GM21515 (cell line): ENCODE measurements around the gene PEMT.

Source experiments
- ATAC-seq: cut with Tn5 transposase; IDR thresholded peaks from one replicate; pipeline ENCODE4 v1.9.1; 2021; ENCODE audit not compliant: unreplicated experiment

Gene PEMT

DNA sequence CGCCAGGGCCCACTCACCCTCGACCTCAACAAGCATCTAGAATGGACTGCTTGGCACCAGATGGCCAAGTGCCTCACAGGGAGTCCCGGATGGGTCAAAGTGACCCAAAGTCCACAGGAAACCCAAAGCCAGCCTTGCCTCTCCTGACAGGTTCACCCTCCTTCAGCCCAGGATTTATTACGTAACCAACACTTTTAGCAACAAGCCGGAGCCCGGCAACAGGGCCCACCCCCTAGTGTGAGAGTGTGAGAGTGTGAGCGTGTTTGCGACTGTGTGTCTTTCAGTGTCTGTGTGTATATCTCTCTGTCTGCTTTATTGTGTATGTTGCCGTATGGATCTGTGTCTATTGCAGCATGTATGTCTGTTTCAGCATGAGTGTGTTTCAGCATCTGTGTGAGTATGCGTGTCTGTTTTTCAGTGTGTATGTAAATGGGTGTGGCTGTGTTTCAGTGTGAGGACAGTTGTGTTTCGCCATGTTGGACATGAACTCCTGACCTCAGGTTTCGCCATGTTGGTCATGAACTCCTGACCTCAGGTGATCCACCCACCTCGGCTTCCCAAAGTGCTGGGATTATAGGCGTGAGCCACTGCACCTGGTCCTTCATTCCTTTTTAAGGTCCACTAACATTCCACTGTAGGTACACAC is 13.7 kb upstream of the PEMT start:
- no peak for ATAC-seq

DNA sequence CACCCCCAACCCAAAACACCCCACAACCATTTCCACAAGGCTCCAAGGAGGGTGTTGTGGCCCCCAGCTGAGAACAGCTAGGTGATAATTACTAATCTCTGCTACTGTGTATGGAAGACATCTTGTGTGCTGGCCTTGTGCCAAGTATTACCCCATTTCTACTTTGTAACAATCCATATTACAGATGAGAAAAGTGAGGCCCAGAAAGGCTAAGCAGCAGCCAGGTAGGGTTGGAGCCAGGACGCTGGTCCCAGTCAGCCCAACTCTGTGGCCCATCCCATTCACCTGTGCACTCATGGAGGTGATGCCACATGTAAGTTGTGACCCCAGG is 12.4 kb upstream of the PEMT start:
- ATAC-seq: no peak

DNA sequence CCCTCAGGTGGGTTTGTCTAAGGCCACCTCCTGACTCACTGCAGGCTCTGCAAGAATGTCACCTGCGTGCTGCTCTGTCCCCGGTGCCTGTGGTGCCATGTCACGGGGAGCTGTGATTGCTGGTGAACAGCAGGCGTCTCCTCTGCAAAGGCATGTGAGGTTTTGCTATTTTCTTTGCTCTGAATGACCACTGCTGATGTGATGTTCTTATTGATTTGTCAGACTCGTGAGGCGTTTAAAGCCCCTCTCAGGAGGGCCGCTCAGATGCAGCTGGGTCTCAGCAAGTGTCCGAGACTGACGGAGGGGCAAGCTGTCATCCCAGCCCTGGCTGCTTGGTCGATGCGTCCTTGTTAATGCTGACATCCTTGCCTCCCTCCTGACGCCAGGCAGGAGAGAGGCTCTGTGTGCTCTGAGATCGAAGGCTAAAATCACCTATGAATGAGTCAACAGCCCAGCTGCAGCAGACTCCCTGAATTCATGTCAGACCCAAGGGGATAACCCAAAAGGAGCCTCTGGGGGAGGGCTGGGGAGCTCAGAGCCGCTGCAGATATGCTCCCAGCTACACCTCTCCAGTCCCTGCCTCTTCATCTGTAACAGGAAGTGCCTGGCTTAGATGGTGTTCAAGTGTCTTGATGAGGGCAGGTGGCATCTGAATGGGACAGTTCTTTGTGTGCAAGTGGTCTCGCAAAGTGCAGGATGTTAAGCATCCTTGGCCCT is 11.8 kb upstream of the PEMT start:
- ATAC-seq: no peak

DNA sequence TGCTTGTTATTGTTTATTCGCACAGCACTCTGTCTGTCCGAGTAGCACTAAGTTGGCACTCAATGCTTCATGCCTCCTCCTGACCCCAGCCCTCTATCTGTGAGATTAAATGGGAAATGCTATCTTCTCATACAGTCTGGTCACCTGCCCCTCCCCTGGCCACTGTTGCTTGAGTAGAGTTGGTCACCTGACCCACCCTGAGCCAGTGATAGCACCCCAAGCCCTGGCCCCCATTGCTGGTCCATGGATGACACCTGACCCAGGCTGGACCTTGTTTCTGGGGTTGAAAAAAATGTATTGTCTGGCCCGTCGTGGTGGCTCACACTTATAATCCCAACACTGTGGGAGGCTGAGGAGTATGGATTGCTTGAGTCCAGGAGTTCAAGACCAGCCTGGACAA is 8.5 kb upstream of the PEMT start:
- no peak for ATAC-seq

DNA sequence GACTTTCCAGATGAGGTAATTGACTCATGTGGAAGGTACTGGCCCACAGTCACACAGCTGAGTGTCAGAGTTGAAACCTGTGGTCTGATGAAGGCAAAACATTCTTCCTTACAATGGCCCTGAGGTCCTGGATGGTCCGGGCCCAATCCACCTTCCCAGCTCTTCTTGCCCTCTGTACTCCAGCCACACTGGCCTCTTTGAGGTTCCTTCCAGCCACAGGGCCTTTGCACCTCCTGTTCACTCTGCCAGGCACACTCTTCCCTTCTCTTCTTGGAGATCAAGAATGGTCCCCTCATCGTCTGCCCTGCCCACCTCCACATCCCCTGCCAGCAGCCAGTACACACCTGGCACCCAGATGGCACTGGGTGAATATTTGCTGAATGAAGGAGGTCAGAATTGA is 6.5 kb upstream of the PEMT start:
- no peak for ATAC-seq

DNA sequence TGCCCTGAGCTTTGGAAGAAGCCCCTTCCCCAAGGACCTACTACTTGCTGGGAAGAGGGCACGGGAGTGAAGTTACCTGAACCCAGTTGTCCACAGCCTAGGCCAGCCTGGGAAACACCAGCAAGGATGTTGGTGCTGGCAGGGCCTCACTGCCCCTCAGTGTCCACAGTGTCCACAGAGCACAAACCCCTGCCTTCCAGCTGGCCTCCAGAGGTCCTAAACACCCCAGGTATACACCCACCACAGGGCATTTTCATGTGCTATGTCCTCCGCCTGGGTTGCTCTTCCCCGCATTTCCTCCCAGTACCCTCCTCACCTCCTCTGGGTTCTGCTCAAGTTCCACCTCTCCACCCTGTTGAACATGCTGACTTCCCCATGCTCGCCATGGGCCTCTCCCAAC is 4.2 kb upstream of the PEMT start:
- no peak for ATAC-seq

DNA sequence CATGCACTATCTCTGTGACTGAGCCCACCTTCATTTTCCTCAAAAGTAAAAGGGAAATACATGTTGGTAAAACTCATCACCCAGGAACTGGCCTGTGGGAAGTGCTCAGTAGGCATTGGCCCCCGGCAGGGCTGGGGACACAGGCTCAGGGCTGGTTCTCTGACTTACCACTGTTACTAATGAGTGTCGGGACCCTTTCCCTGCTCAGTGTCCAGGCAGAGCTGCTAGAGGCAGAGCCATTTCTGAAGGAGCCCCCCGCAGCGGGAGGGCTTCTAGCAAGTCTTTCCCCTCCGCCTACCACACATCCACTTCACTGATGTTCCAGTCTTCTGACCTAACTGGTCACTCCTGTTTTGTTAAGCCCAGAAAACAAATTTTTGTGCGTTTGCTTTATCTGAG is 1.7 kb upstream of the PEMT start:
- ATAC-seq: no peak

DNA sequence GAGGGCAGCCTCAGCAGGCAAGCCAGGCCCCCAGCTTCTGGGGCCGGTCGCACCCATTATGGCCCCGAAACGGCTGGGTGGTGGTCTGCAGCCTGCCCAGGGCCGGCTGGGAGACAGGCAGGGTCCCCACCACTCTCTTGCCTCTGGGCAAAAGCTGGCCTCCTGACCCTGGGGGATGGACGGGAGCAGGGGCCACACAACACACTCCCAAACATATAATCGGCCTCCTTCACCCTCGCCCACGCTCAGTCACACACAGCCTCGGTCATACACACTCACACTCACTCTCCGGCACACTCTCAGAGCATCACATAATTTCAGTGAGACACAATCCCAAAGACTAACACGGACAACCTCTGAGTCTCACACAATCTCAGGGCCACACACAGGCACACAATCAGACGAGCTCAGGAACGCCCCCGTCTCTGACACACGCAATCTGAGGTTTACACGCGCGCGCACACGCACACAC is 589 bp downstream of the PEMT start:
- no peak for ATAC-seq

DNA sequence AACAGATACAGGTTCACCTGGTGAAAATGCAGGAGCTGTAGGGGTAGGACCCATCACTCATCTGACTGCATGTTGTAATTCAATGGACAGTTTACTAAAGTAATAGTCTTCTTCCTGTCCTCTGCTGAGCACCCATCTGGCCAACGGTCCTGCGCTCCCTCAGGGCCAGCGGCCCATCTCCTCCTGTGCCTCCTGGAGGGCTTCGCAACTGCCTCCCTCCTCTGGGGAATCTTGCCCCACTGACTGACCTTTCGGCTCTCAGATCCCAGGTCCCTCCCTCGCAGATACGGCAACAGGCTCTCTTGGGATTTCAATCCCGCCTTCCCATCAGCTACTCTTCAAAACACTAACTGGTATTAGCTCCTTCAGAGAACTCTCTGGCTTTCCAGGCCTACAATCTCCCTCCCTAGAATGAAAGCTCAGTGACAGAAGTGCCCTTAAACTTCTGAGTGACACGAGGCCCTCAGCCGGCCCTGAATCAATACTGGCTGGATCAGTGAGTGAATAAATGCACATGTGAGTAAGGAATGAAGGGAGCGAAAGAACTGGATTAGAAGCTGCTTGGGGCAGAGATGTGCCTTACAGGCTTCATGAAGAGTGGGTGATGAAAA is 1.3 kb downstream of the PEMT start:
- no peak for ATAC-seq

DNA sequence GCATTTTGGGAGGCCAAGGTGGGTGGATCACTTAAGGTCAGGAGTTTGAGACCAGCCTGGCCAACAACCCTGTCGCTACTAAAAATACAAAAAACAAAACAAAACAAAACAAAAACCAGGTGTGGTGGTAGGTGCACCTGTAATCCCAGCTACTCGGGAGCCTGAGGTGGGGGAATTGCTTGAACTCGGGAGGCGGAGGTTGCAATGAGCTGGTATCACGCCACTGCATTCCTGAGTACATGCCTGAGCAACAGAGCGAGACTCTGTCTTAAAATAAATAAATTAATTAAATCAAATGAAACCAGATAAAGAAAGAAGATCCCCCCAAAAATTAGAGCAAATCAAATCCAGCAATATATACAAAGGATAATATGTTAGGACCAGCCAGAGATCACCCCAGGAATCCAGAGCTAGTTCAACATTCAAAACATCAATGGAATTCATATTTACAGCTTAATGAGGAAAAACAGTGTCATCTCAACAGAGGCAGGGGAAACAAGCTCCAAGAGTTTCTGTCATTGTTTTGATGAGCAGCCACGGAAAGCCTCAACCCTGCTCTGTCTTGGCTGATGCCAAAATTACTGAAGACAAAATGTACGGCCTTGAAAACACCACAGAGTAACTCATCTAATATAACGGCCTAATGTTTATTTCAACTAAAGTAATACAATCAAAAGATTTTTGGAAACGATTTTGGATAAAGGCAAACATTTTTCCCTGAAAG is 3.7 kb downstream of the PEMT start:
- no peak for ATAC-seq

DNA sequence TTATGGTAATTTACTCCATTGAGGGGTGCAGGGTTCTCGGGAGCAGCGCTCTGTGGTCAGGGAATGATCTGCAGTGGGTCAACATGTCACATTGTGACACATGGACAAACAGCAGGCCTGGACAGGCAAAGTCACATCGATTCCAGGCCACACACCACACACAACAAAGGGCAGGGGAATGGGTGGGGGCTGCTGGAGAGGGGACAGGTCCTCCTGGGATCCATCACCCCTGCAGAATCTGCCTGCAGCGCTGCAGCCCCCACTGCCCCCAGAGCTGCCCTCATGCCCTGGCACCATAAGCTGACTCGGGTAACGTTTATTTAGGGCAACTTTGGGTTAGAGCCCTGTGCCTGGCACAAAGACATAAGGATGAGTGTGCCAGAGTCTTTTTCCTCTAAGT is 9.1 kb downstream of the PEMT start:
- ATAC-seq: no peak

DNA sequence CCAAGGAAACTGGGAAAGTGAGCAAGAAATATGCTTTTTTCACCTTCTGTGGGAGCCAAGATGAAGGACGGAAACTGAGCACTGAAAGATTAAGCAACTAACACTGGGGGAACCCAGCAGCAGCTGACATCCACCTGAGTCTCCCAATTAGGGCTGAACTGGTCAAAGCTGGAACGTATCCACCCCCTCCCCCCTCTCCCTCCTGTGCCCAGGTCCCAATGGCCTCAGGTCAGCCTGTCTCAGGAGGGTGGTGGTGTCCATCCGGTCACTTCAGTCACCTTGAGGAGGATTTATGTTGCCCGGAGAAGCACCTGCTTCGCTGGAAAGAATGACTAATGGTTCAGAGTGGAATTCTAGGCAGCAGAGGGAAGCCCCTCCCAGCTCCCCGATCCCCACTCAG is 10.0 kb downstream of the PEMT start:
- no peak for ATAC-seq

DNA sequence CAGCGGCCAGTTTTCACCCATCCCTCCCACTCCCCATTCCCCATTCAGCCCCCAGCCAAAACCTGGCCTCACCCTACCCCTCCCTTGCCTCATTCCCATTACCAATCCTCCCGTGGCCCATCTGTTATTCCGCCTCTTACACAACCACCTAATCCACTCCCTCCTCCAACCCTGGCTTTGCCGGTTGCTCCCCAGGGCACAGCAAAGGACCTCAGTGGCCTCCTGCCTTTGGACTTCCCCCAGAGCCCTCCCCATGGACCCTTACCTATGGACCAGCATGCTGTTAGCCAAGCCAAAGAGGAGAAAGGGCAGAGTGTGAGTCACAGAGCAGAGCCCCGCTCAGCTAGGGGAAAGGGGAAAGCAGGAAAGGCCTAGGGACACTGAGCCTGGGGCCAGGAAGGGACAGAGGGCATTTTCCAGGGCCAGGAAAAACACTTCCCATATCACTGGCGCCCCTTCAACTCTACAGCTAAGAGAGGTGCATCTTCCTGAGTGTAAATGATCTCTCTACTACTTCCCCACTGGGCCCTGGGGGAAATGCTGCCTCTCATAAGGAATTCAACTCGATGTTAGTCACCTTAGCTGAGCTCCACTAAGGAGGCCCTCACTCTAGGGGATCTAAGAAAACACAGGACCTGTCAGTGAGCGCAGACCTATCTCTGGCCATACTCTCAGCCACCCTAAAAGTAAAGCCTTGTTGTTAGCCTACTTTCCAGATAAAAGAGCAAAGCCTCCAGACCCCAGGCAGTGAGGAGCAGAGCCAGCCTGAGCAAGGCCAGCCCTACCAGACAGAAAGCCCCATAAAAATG is 10.6 kb downstream of the PEMT start:
- ATAC-seq: no peak

DNA sequence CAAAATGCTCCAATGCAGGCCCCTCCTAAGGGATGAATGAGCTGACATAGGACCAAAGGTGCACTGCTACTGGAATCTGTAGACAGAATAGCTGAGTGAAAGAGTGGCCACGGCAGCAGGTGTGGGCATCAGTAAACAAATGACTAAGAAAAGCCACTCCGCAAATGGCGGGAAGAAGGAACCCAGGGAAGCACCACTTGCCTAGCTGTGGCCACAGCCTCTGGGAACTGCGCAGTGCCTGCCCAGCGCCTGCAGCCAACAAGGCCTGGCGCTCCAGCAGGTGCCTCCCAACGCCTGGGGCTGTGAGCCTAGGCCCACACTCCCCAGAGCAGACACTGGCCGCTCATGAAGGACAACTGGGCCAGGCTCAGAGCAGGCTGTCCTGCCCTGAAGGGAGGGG is 11.8 kb downstream of the PEMT start:
- ATAC-seq: no peak

DNA sequence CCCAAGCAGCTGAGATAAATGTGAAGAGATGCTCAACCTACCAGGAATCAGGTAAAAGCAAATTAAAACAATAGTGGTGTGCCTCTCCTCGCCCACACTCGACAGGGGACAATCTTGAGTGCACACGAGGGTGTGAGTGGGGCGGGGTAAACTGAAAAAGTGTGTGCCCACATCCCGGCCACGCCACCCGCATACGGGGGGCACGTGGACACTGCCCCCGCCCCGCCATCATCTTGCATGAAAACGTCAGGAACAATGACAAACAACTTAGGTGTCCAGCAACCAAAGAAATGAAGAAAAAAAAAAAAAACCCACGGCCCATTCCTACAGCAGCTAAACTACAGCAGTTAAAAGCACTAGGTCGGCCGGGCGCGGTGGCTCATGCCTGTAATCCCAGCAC is 14.1 kb downstream of the PEMT start:
- ATAC-seq: no peak

DNA sequence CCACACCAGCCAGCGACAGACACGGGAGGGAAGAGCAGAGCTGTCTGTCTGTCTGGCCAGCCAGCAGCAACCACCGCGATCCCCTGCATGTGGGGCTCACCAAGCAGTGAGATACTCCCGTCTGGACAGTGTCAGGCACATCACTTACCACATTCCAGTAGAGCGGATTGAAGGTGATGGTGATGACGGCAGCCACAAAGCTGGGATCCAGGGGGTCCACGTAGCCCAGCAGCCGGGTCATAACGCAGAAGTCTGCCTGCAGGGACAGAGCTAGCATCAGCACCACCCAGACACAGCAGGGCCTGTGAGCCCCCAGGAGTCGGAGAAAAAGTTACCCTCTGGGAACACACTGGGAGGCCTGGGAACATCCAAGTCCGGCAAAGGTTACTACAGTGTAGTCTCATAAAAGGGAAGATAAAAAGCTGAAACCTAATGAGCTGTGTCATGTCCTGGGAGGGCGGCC is 14.7 kb downstream of the PEMT start:
- no peak for ATAC-seq

DNA sequence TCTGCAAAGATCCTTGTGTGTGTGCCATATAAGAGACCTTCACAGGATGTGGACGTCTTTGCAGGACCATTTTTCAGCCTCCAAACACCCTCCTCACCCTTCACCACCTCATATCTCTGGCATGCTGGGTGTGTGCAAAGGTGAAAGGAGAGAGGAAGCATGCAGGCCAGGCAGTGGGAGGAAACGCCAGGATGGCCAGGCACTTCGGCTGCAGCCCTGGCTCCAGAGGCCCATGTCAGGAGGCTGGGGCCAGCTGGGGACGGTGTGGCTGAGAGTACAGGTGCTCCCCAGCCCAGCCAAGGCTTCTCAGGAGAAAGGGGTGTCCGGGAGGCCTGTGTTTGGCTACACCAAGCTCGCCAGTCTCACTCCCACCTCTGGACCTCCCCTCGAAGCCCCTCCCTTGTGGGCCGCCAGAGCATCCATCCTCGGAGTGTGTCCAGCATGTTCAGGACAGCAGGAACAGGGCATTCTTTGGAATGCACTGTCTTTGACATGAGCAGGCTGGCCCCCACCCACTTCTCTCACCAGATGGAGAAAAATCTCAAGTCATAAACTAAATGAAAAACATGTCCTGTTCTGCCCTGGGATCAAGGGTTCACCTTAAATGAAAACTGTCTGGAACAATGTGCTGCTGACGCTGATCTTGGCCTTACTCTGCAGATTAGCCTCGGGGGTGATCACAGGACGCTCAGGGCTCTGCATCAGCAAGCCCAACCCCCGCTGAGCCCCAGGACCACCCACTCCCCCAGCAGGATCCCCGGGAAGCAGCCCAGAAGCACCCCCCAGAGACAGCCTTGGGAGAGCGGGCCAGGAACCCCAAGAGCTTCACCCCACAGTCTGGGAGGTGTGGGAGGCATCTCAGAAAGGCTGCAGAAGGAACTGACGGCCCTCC is 15.9 kb downstream of the PEMT start:
- no peak for ATAC-seq

DNA sequence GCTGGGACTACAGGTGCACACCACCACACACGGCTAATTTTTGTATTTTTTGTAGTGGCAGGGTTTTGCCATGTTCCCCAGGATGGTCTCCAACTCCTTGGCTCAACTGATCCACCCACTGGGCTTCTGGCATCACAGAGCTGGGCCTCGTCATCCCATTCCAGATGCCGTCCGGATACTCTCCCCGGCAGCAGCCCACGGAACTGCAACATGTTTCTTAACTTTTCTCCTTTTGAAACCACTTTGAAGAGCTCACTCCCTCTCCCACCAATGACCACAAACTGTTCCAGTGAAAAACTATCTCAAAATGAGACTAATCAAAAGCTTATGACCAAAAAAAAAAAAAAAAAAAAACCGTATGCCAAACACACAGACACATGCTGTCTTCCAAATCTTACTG is 17.6 kb downstream of the PEMT start:
- ATAC-seq: no peak

DNA sequence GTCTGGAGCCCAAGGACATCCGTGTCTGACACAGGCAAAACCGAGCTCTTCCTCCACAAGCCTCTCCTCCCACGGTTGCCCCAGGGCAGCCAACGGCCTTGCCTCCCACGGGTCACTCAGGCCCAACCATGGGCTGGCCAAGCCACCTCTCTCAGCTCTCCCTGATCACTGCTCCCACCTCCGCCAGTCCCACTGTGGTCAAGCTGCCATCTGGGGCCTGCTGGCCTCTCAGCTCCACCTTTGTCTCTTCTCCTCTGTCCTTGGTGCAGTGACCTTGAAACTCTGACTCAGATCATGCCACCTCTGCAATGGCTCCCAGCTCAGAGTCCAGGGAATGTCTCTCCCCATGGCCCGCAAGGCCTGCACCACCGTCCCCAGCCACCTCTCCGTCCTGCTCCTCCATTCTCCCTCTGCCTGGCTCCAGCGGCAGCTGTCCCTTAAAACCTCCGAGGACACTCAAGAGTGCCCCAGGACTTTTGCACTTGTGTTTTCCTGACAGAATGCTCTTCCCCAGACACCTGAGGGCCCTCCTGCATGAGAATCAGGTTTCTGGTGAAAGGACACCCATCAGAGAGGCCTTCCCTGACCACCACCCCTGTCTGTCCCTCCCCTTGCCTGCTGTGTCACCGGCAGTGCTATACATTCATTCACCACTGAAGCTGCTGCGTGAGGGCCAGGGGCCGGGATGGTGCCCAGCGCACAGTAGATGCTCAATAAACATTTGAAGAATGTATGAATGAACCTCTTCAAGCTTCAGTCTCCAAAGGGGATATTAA is 19.3 kb downstream of the PEMT start:
- no peak for ATAC-seq
